GM21825 (cell line): ENCODE measurements around the gene FOXP2.
"Not testable (repeated sequence)": the region's sequence is repeated elsewhere in the genome, so short reads cannot be mapped to it uniquely, and the experiment has no call there.

Experiments
- ATAC-seq: cut with Tn5 transposase; IDR thresholded peaks from one replicate; pipeline ENCODE4 v1.9.1; 2021; ENCODE audit warnings: mild to moderate bottlenecking, moderate library complexity; ENCODE audit not compliant: unreplicated experiment

Gene FOXP2

GRCh38 chr7:114497491-114497890, 82.9 kb downstream of the FOXP2 start:
- not testable (repeated sequence) for ATAC-seq

GRCh38 chr7:114502454-114503254, 88.0 kb downstream of the FOXP2 start:
- ATAC-seq = no peak

GRCh38 chr7:114504586-114504985, 90.0 kb downstream of the FOXP2 start:
- ATAC-seq = no peak

GRCh38 chr7:114507381-114507780, 92.8 kb downstream of the FOXP2 start:
- no peak for ATAC-seq

GRCh38 chr7:114508086-114508485, 93.5 kb downstream of the FOXP2 start:
- ATAC-seq = no peak

GRCh38 chr7:114510824-114511223, 96.2 kb downstream of the FOXP2 start:
- ATAC-seq = not testable (repeated sequence)

GRCh38 chr7:114519240-114519639, 104.6 kb downstream of the FOXP2 start:
- ATAC-seq = no peak

- no peak for ATAC-seq
Observed at GRCh38 chr7:114522081-114522480, 107.5 kb downstream of the FOXP2 start.

- no peak for ATAC-seq
Observed at GRCh38 chr7:114527589-114527988, 113.0 kb downstream of the FOXP2 start.

GRCh38 chr7:114530057-114530611, 115.5 kb downstream of the FOXP2 start:
- no peak for ATAC-seq

GRCh38 chr7:114531326-114531725, 116.7 kb downstream of the FOXP2 start:
- ATAC-seq = no peak

- no peak for ATAC-seq
Observed at GRCh38 chr7:114533131-114533530, 118.5 kb downstream of the FOXP2 start.

- no peak for ATAC-seq
Observed at GRCh38 chr7:114534953-114535352, 120.3 kb downstream of the FOXP2 start.

- ATAC-seq = no peak
Observed at GRCh38 chr7:114539575-114539974, 125.0 kb downstream of the FOXP2 start.

GRCh38 chr7:114540291-114540690, 125.7 kb downstream of the FOXP2 start:
- no peak for ATAC-seq

- ATAC-seq = not testable (repeated sequence)
Observed at GRCh38 chr7:114547346-114547745, 132.7 kb downstream of the FOXP2 start.

GRCh38 chr7:114548081-114548980, 133.7 kb downstream of the FOXP2 start:
- no peak for ATAC-seq

GRCh38 chr7:114554781-114555537, 140.3 kb downstream of the FOXP2 start:
- ATAC-seq = peak; percentile 83

- no peak for ATAC-seq
Observed at GRCh38 chr7:114567416-114567815, 152.8 kb downstream of the FOXP2 start.

- no peak for ATAC-seq
Observed at GRCh38 chr7:114569220-114569619, 154.6 kb downstream of the FOXP2 start.

- no peak for ATAC-seq
Observed at GRCh38 chr7:114574384-114574783, 159.8 kb downstream of the FOXP2 start.
